Common myeloid progenitor, CD34-positive (primary cell): ENCODE measurements around the gene C5orf15.

Experiments used
- CTCF ChIA-PET: fragments of 350-600 bp; sonication (Branson Sonifier 250); formaldehyde crosslinking; loops from one replicate; lab custom pipeline; 2021; ENCODE audit warnings: antibody characterized with exemption; lab: Charles Lee
- POLR2A ChIA-PET: fragments of 350-600 bp; sonication (Branson Sonifier 250); formaldehyde crosslinking; loops from one replicate; lab custom pipeline; 2021; ENCODE audit warnings: antibody characterized with exemption; lab: Charles Lee
- DNase-seq, 3 donors: peaks; one replicate each; pipeline versions ENCODE4 v3.0.0 to v3.0.0-alpha.2; 2013
- H3K27ac ChIP-seq, 2 experiments: 1 replicate in 1 of 2; 2 replicates in 1 of 2; pipeline ENCODE4 v1.7.0; 2013; ENCODE audit warnings: inconsistent platforms in 2 of 2, low read length in 2 of 2, mild to moderate bottlenecking in 2 of 2, low read depth in 1 of 2, moderate library complexity in 1 of 2; ENCODE audit not compliant: severe bottlenecking in 2 of 2, insufficient read depth in 1 of 2, poor library complexity in 1 of 2
- H3K27me3 ChIP-seq, 5 experiments: replicated peaks in 2 of 5; 1 replicate in 3 of 5; 2 replicates in 2 of 5; pipeline versions ENCODE4 v1.6.1 to v1.7.0; 2013; ENCODE audit warnings: low read length in 4 of 5, mild to moderate bottlenecking in 2 of 5, moderate library complexity in 2 of 5, inconsistent platforms in 1 of 5; ENCODE audit not compliant: insufficient read depth in 5 of 5, control insufficient read depth in 4 of 5
- H3K36me3 ChIP-seq, 4 experiments: 1 replicate in 2 of 4; 2 replicates in 2 of 4; pipeline versions ENCODE4 v1.6.1 to v1.7.0; 2013; ENCODE audit warnings: low read length in 3 of 4, control low read depth in 1 of 4, mild to moderate bottlenecking in 1 of 4; ENCODE audit not compliant: control insufficient read depth in 4 of 4, insufficient read depth in 4 of 4
- H3K4me1 ChIP-seq, 4 experiments: 1 replicate in 3 of 4; 2 replicates in 1 of 4; pipeline versions ENCODE4 v1.6.1 to v1.7.1; 2013; ENCODE audit warnings: low read length in 3 of 4, mild to moderate bottlenecking in 3 of 4, control low read depth in 1 of 4, inconsistent platforms in 1 of 4, moderate library complexity in 1 of 4; ENCODE audit not compliant: control insufficient read depth in 4 of 4, insufficient read depth in 4 of 4; ENCODE audit errors: control extremely low read depth in 1 of 4
- H3K4me3 ChIP-seq, 7 experiments: 1 replicate in 4 of 7; 2 replicates in 3 of 7; pipeline versions ENCODE4 v1.5.1 to v1.7.0; 2013; ENCODE audit warnings: mild to moderate bottlenecking in 7 of 7, low read length in 6 of 7, moderate library complexity in 6 of 7, inconsistent platforms in 2 of 7, low read depth in 2 of 7, control low read depth in 1 of 7; ENCODE audit not compliant: insufficient read depth in 4 of 7, control insufficient read depth in 1 of 7; ENCODE audit errors: extremely low read depth in 1 of 7
- H3K9me3 ChIP-seq, 5 experiments: 1 replicate in 4 of 5; 2 replicates in 1 of 5; pipeline versions ENCODE4 v1.6.1 to v1.7.1; 2013; ENCODE audit warnings: low read length in 4 of 5, mild to moderate bottlenecking in 2 of 5, inconsistent platforms in 1 of 5, low read depth in 1 of 5, moderate library complexity in 1 of 5; ENCODE audit not compliant: control insufficient read depth in 4 of 5, insufficient read depth in 2 of 5; ENCODE audit errors: control extremely low read depth in 1 of 5
- WGBS: methylation state at CpG from one replicate; pipeline ENCODE4 v1.1.5; 2013; ENCODE audit not compliant: insufficient coverage; 5-methylcytosine and 5-hydroxymethylcytosine counted together

The C5orf15 gene

DNA sequence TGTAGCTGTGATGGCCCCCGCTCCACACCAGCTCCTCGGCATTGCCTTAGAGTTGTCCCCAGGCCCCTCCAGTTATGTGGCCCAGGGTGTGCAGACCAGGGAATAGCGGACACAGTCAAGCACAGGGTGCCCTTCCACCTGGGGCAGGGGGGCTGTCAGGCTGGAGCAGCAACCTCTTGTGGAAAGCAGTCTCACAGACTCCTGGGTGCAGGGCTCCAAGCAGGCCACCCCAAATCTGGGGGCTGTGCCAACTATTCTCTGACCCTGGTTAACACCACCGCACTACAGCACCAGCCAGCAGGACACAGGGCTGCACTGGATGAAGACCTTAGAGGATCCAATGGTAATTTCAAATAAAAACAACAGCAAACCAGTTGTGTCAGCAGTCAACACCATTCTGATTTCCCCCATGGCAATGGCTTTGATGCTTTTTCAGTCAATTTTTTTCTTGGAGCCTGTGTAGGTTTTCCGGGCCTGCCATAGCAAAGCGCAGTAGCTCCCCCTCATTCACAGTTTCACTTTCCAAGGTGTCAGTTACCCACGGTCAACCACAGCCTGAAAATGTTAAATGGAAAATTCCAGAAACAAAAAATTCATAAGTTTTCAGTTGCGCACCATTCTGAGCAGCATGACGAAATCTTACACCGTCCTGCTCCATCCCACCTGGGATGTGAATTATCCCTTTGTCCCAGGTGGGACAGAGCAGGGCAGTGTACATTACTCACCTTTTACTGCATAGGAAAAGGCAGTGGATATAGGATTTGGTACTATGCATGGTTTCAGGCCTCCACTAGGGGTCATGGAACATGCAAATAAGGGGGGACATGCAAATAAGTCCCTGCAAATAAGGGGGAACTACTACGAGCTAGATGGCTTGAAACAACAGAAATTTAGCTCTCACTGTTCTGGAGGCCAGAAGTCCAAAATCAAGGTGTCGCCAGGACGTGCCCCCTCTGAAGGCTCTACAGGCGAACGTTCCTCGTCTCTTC lies 49.0 kb downstream of the C5orf15 start:
- CTCF ChIA-PET, result no interaction called here

DNA sequence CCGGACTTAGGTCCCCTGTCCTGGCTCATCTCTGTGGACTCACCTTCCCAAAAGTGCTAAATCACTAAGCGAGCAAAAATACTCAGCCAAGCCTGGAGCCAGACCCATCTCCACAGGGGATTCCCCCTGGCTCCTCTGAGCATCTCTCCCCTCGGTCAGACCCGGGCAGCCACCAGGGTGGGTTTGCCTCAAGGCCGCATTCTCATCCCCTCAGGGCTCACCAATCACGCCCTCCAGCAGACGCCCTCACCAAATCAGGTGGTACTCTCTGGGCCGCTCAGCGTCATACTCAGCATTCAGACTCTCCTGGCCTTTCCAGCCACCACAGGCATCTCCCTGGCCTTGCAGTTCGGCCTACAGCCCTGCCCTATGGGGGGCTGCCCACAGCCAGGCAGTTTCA lies 49.7 kb downstream of the C5orf15 start:
- no peaks in the 10 kb centered on the region for H3K36me3 ChIP-seq
- H3K27me3 ChIP-seq, result no peaks in the 10 kb centered on the region
- ChIA-PET CTCF (no interaction called here), POLR2A (no interaction called here)
- DNase-seq, result no peak
- H3K27ac ChIP-seq, result no peak overlapping the region
- no peaks in the 10 kb centered on the region for H3K9me3 ChIP-seq
- no peak overlapping the region for H3K4me3 ChIP-seq
- no peaks in the 10 kb centered on the region for H3K4me1 ChIP-seq
- WGBS, result 98% methylated on average over 9 of the region's 10 CpGs

More for the DNA sequence above, 49.0 kb downstream of the C5orf15 start:
- H3K27ac ChIP-seq, result no peak overlapping the region
- no peaks in the 10 kb centered on the region for H3K36me3 ChIP-seq
- H3K27me3 ChIP-seq, result no peaks in the 10 kb centered on the region
- WGBS, result 95% methylated on average over 16 of the region's 16 CpGs
- H3K9me3 ChIP-seq, result no peaks in the 10 kb centered on the region
- DNase-seq, result peak in 1 of 3 donors; percentile 19
- no peak overlapping the region for H3K4me3 ChIP-seq
- no peaks in the 10 kb centered on the region for H3K4me1 ChIP-seq
- POLR2A ChIA-PET, result no interaction called here

DNA sequence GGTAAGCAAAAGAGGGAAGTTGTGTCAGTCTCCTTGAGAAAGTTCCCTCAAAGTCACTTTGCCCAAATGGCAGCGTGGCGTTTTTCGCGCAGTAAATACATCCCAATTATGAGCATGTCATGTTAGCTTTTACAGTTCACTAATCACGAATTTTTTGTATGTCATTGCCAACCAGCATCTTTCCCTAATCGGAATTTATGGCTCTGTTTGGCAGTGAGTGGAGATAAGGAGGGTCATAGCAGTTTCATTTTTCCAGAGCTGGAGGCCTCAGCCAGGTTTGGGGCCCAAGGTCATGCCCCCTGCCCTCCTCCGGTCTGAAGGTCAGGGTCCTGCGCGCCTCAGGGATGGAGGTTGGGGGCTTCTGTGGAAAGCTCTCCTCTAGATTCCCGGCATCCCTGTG lies 50.1 kb downstream of the C5orf15 start:
- 98% methylated on average over 9 of the region's 10 CpGs for WGBS
- H3K36me3 ChIP-seq, result no peaks in the 10 kb centered on the region
- H3K4me1 ChIP-seq, result no peaks in the 10 kb centered on the region
- ChIA-PET CTCF (interaction anchor here (1.1 kb wide), 1 partner anchor 17 kb away, joined by 3 read pairs; no protein-coding TSS in a partner anchor), POLR2A (no interaction called here)
- no peak overlapping the region for H3K27ac ChIP-seq
- no peak overlapping the region for H3K4me3 ChIP-seq
- H3K27me3 ChIP-seq, result no peaks in the 10 kb centered on the region
- DNase-seq, result no peak
- H3K9me3 ChIP-seq, result no peaks in the 10 kb centered on the region

DNA sequence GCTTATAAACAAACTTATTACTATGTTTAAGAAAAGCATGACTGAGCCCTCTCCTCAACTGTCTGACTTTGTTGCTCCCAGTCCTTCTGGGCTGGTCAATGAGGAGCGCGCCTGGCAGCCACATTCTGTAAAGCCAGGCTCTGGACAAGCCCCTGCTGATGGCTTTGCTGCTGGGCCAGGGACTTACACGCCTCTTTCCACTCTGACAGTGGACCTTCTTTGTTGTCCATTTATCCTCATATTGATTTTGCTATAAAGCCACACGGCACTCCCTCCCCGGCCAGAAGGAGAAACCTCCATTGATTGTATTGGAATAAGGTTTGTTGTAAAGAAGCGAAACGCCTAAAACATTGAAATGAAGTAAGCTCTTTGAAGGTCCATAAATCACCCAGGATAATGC lies 50.6 kb downstream of the C5orf15 start:
- H3K9me3 ChIP-seq, result no peaks in the 10 kb centered on the region
- no peak overlapping the region for H3K4me3 ChIP-seq
- no peaks in the 10 kb centered on the region for H3K27me3 ChIP-seq
- DNase-seq, result no peak
- ChIA-PET POLR2A (no interaction called here), CTCF (interaction anchor here (1.1 kb wide), 2 partner anchors 8 to 17 kb away, joined by 3 to 4 read pairs; no protein-coding TSS in a partner anchor)
- no peaks in the 10 kb centered on the region for H3K4me1 ChIP-seq
- WGBS, result 94% methylated on average over 2 of the region's 7 CpGs
- no peak overlapping the region for H3K27ac ChIP-seq
- H3K36me3 ChIP-seq, result no peaks in the 10 kb centered on the region

DNA sequence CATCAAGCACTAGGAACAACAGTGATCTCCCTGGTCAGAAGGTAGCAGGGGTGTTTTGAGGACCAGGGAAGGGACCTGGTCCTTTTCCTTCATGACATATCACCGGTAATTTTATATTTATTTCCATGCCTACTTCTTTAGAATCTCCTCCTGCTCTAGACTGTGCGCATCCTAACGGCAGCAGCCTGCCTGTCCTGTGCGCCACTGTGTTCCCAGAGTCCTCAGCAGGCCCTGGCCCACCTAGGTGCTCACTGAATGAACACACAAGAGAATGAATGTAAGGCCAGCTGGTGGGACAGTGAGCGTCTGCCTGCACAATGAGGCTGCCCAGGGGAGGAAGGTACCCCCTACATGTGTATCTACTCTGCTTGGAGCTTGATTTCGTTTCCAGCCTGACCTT lies 51.5 kb downstream of the C5orf15 start:
- ChIA-PET CTCF (interaction anchor here (1.1 kb wide), 2 partner anchors 9 to 16 kb away, joined by 3 to 4 read pairs; no protein-coding TSS in a partner anchor), POLR2A (no interaction called here)
- WGBS, result 98% methylated on average over 6 of the region's 6 CpGs
- no peaks in the 10 kb centered on the region for H3K36me3 ChIP-seq
- H3K4me3 ChIP-seq, result no peak overlapping the region
- no peak for DNase-seq
- no peak overlapping the region for H3K27ac ChIP-seq
- no peaks in the 10 kb centered on the region for H3K4me1 ChIP-seq
- H3K27me3 ChIP-seq, result no peaks in the 10 kb centered on the region
- no peaks in the 10 kb centered on the region for H3K9me3 ChIP-seq

DNA sequence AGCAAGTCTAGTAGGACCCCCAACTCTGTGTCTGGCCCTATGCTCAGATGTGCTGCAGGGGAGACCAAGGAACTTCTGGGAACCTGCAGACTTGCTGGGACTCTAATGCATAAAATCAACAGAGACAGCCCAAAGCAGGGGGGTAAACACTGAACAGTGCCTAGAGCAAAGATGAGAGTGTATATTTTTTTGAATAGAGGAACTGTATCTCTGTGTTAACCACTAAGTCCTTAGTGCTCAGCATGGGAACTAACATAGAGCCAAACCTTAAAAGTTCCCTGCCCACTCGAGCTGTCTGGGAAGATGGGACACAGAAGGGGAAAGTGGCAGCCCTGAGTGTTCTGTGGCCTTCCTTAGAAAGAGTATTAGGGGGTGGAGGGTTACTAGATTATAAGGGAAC lies 51.9 kb downstream of the C5orf15 start:
- CTCF ChIA-PET, result interaction anchor here (1.1 kb wide), 1 partner anchor 9 kb away, joined by 4 read pairs; no protein-coding TSS in a partner anchor
- POLR2A ChIA-PET, result no interaction called here
- no peak overlapping the region for H3K4me3 ChIP-seq
- no peaks in the 10 kb centered on the region for H3K27me3 ChIP-seq
- no peaks in the 10 kb centered on the region for H3K36me3 ChIP-seq
- H3K9me3 ChIP-seq, result no peaks in the 10 kb centered on the region
- no peaks in the 10 kb centered on the region for H3K4me1 ChIP-seq
- WGBS, result no CpG with 5 or more reads among the region's 1 CpG
- no peak overlapping the region for H3K27ac ChIP-seq
- DNase-seq, result no peak

DNA sequence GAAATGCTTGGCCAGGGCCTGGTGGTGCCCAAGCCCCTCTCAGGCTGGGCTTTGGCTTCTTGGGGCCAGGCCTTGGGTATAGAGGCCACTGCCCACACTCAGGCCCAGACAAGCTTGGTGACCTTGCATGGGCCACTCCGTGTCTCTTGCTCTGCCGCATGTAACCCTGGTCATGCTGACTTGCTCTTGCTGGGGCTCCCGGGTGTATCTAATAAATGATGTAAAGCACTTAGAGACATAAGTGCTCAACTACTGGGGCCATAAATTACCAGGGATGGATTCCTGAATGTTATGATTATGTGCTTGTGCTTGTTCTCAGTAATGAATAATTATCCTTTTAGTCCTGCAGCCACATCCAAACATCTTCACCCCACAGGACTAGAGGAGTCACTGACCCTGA lies 54.0 kb downstream of the C5orf15 start:
- no peaks in the 10 kb centered on the region for H3K36me3 ChIP-seq
- ChIA-PET CTCF (no interaction called here), POLR2A (no interaction called here)
- 95% methylated on average over 3 of the region's 3 CpGs for WGBS
- H3K4me3 ChIP-seq, result no peak overlapping the region
- H3K9me3 ChIP-seq, result no peaks in the 10 kb centered on the region
- no peaks in the 10 kb centered on the region for H3K4me1 ChIP-seq
- H3K27ac ChIP-seq, result no peak overlapping the region
- H3K27me3 ChIP-seq, result no peaks in the 10 kb centered on the region
- DNase-seq, result no peak
